Ishikawa (cell line): ENCODE measurements around the gene INO80.

ENCODE experiments used
- CEBPB ChIP-seq: IDR thresholded peaks from 2 replicates; pipeline ENCODE4 v1.6.1; 2012
- REST ChIP-seq: IDR thresholded peaks from 2 replicates; pipeline ENCODE4 v1.6.1; 2012; ENCODE audit warnings: low read depth, mild to moderate bottlenecking
- TAF1 ChIP-seq: IDR thresholded peaks from 2 replicates; pipeline ENCODE4 v1.6.1; 2012; ENCODE audit warnings: low read depth, mild to moderate bottlenecking
- YY1 ChIP-seq: IDR thresholded peaks from 2 replicates; pipeline ENCODE4 v1.6.1; 2012; ENCODE audit warnings: low read depth

- TF ChIP-seq TAF1 (no peak), REST (no peak), YY1 (no peak), CEBPB (no peak)
These were observed 141.2 kb downstream of the INO80 start for GRCh38 chr15:40974879-40975278.
